Activated CD4-positive, alpha-beta T cell treated with anti-CD3 and anti-CD28 coated beads, Interleukin-2, amount 50 U/mL, for 24 hours (primary cell): ENCODE data around the gene P3H2.

ENCODE experiments used
- DNase-seq, 2 donors: peaks; one replicate each; pipeline ENCODE4 v3.0.0-alpha.2; 2020; ENCODE audit warnings: low read depth in 1 of 2, low spot score in 1 of 2

P3H2 gene

GRCh38 chr3:190058521-190059241, 62.0 kb downstream of the P3H2 start:
- DNase-seq: no peak

- DNase-seq: no peak
These were observed 64.0 kb downstream of the P3H2 start for GRCh38 chr3:190056742-190057141.

- DNase-seq: no peak
These were observed 64.9 kb downstream of the P3H2 start for GRCh38 chr3:190055773-190056172.

GRCh38 chr3:190053919-190054672, 66.6 kb downstream of the P3H2 start:
- no peak for DNase-seq

- DNase-seq: no peak
These were observed 69.1 kb downstream of the P3H2 start for GRCh38 chr3:190051641-190052040.

GRCh38 chr3:190048932-190049441, 71.7 kb downstream of the P3H2 start:
- no peak for DNase-seq

- DNase-seq: no peak
These were observed 75.7 kb downstream of the P3H2 start for GRCh38 chr3:190044974-190045373.

- DNase-seq: no peak
These were observed 76.6 kb downstream of the P3H2 start for GRCh38 chr3:190044142-190044541.

GRCh38 chr3:190043741-190044140, 77.0 kb downstream of the P3H2 start:
- DNase-seq: no peak

GRCh38 chr3:190042558-190042957, 78.1 kb downstream of the P3H2 start:
- DNase-seq: no peak

- no peak for DNase-seq
These were observed 79.2 kb downstream of the P3H2 start for GRCh38 chr3:190041333-190042041.

GRCh38 chr3:190040145-190040544, 80.6 kb downstream of the P3H2 start:
- DNase-seq: no peak

GRCh38 chr3:190038050-190038933, 82.4 kb downstream of the P3H2 start:
- DNase-seq: no peak

GRCh38 chr3:190036631-190037030, 84.1 kb downstream of the P3H2 start:
- no peak for DNase-seq

- no peak for DNase-seq
These were observed 86.3 kb downstream of the P3H2 start for GRCh38 chr3:190034446-190034845.

- no peak for DNase-seq
These were observed 87.8 kb downstream of the P3H2 start for GRCh38 chr3:190032923-190033322.

- DNase-seq: no peak
These were observed 88.6 kb downstream of the P3H2 start for GRCh38 chr3:190031887-190032752.

GRCh38 chr3:190027116-190027515, 93.6 kb downstream of the P3H2 start:
- DNase-seq: no peak

- DNase-seq: no peak
These were observed 94.5 kb downstream of the P3H2 start for GRCh38 chr3:190026154-190026553.

- DNase-seq: no peak
These were observed 95.8 kb downstream of the P3H2 start for GRCh38 chr3:190024912-190025311.
